Activated CD4-positive, alpha-beta T cell treated with anti-CD3 and anti-CD28 coated beads, Interleukin-2, amount 50 U/mL, for 24 hours (primary cell): ENCODE measurements around the gene NFIB.

Experiments
- DNase-seq, 2 donors: peaks; one replicate each; pipeline ENCODE4 v3.0.0-alpha.2; 2020; ENCODE audit warnings: low read depth in 1 of 2, low spot score in 1 of 2

Gene NFIB

DNA sequence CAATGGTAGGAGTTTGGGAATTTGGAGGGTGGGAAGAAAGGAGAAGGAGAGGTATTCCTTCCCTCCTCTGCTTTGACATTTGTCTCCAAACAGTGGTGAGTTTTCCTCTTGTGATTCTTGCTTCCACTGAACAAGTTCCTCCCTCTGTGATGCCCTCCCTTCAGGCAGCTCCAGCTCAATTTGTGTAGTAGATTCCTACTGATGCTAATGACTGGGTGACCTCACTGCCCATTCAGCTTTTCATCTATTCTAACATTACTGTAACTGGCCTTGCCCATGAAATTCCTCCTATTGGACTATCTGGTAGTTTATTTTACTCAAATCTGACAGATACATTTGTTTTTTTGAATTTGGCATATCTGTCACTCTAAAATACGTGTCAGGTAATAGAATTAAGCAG, 121.4 kb downstream of the NFIB start:
- DNase-seq, result no peak

- no peak for DNase-seq
Measured at GRCh38 chr9:14191512-14191911, 122.4 kb downstream of the NFIB start.

DNA sequence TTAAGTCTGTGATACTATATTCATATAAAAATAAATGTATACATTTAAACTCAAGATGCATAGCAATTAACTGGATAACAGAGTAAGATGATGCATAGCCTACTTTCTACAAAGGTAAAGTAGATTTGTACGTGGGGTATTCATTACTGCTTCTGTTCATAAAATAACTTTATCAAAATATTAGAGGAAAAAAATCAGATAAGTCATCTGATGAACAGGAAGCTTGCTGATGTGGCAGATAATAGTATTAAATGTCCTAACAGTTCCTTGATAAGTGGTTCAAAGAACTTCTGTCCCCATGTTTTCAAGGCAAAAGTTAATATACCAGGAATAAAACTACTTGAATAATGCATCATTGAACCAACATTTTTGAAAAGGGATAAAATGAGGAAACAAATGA, 123.7 kb downstream of the NFIB start:
- DNase-seq, result no peak

GRCh38 chr9:14189578-14189977, 124.4 kb downstream of the NFIB start:
- no peak for DNase-seq

DNA sequence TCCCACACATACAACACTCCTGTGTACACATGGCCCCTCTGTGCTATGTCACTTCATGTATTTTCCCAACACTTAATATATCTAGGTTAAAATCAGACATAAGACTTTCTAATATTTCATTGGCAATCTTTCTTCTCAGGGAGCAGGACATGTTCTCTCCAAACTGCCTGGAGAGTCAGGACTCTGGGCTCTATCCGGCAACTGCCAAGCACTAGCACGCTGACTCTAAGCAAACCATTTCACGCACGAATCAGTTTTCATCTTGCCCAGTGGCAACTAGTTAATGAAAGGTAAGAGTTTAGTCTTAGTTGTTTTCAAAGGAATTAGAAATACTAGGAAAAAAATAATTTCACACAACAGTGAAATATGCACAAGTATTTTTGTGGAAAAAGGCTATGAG, 124.8 kb downstream of the NFIB start:
- DNase-seq, result no peak

- DNase-seq, result no peak
Measured at GRCh38 chr9:14188538-14188937, 125.4 kb downstream of the NFIB start.

- DNase-seq, result no peak
Measured at GRCh38 chr9:14188011-14188410, 125.9 kb downstream of the NFIB start.

- DNase-seq, result no peak
Measured at GRCh38 chr9:14186096-14186495, 127.8 kb downstream of the NFIB start.

DNA sequence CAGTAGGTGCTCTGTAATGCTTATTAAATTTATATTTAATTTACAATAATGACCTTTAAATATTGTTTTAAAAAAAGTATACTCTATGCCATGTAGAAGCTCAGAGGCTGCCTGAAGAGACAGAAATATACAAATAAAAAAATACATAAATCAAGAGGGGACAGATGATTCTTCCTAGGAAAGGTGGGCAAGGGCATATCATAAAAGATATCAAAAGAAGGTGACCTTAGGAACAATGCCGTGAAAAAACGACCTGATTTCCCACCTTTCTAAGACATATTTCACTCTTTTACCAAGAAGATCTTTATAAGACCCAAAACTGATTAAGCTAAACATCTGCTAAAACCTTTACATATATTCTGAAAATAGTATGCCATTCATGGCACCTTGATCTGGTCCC, 128.9 kb downstream of the NFIB start:
- DNase-seq, result no peak

DNA sequence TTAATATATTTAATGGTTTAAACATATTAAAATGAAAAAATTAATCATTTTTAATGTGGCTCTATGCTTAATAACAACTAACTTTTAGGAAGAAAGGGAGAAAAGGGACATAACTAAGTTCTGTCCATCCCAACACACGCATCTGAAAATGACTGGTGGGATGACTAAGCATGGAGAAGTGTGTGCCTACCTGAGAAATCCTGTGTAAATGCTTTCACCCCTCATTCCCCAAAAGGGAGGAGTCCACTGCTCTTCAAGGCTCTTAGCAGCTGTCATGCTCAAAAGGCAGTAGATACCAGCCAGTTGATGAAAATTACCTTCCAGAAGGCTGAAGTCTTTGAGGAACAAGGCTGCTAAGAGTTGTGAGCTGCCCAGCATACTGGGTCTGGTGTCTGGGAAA, 130.9 kb downstream of the NFIB start:
- DNase-seq, result no peak

- no peak for DNase-seq
Measured at GRCh38 chr9:14180960-14181537, 132.9 kb downstream of the NFIB start.

GRCh38 chr9:14180093-14180959, 133.6 kb downstream of the NFIB start:
- no peak for DNase-seq

DNA sequence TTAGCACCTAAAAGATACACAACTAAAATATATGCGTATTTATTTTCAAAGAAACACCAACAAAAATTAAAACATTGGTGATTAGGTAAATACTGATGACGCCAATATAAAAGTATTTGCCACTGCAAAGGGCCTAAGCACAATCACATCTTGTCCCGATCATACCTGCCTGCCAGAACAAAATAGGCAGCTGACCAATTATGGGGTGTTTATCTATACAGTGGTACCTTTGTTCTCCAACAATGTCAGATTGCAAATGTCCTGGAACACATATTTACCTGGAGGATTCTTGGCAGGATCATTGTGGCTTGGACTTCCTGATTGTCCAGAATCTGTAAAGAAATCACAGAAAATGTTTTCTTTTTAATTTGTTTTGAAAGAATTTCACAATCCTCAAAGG, 134.5 kb downstream of the NFIB start:
- DNase-seq, result no peak

- no peak for DNase-seq
Measured at GRCh38 chr9:14175778-14176177, 138.2 kb downstream of the NFIB start.

GRCh38 chr9:14173713-14174112, 140.2 kb downstream of the NFIB start:
- DNase-seq, result no peak

DNA sequence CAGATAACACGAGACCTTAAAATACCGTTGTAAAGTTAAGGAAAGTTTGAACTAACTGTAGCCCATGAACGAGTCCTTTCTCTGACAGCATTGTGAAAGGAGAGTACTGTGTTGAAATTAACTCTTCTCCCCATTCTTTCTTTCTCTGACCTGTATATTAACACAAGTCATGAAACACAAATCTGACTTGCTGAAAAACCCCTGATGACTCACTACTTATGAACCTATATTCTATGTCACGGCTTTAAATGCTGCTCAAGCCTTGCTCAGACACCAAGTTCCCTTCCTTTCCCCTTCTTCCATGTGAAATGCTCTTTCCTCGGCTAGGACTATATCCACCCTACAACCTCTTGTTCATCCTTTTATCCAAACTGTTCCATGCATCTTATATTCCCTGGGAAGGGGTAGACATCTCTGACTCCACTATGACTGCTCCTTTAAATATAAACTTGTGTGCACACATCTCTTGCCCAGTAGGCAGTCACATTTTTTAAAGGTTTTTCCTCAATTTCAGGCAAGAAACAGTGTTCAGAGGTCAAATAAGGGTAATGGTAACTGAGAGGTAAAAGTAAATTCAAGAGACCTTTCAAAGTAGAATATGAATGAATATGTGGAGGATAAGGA, 142.9 kb downstream of the NFIB start:
- DNase-seq, result no peak

DNA sequence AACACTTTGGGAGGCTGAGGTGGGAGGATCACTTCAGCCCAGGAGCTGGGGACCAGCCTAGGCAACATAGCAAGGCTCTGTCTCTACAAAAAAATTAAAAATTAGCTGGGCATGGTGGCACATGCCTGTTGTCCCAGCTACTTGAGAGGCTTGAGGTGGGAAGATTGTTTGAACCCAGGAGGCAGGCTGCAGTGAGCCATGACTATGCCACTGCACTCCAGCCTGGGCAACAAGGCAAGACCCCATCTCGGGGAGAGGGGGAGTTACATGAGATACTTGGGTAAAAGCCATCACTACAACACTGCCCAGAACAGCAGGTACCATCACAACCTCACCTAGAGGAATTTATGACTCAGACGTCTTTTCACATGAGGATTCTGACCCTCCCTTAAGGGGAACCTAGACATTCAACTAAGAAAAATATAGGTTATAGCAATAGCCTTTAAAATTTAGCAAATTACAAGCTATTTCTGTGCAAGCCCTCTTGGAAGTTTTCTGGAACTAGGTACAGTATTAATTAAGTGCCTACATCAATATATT, 143.5 kb downstream of the NFIB start:
- no peak for DNase-seq

GRCh38 chr9:14168381-14168780, 145.6 kb downstream of the NFIB start:
- DNase-seq, result no peak

GRCh38 chr9:14165376-14166035, 148.4 kb downstream of the NFIB start:
- DNase-seq, result no peak

DNA sequence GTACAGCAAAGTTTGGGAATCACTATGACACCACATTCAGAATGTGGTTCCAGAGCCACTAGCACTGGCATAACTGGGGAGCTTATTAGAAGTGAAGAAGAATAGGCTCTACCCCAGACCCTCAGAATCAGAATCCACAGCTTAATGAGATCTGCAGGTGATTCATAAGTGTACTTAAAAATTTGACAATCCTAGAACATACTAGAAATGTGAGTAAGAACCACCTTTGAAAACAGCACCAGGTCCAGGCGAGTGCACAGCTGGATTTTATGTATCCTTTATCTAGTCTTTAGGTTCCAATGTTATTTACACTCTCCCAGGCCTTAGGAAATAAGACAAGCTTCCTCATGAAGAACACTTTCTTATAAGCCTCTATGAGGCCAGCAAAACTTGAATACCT, 149.0 kb downstream of the NFIB start:
- no peak for DNase-seq

GRCh38 chr9:14159440-14160216, 154.3 kb downstream of the NFIB start:
- DNase-seq, result no peak
